CD14-positive monocyte (primary cell): Measurements from ENCODE around the gene NAPSA. TPM values are rescaled to one million over a fixed set of nuclear protein-coding genes. Genes with fewer than 3 reads are reported as not detected.

Source experiments
- DNase-seq, 3 donors: peaks; one replicate each; pipeline ENCODE4 v3.0.0-alpha.2; 2011 to 2022
- H2AFZ ChIP-seq: 2 replicates; pipeline ENCODE4 v1.6.0; 2012; ENCODE audit warnings: mild to moderate bottlenecking, low read depth, low read length, inconsistent platforms; ENCODE audit not compliant: insufficient read depth, poor library complexity, severe bottlenecking
- H3K27ac ChIP-seq, 2 donors: 1 replicate in 1 of 2; 2 replicates in 1 of 2; pipeline ENCODE4 v1.5.1; 2012 to 2013; ENCODE audit warnings: low read length in 2 of 2, control low read depth in 1 of 2, inconsistent platforms in 1 of 2, low read depth in 1 of 2, mild to moderate bottlenecking in 1 of 2
- H3K27me3 ChIP-seq, 2 donors: one replicate each; pipeline versions ENCODE4 v1.6.0 to v1.6.1; 2011 to 2013; ENCODE audit warnings: low read length in 2 of 2; ENCODE audit not compliant: control insufficient read depth in 2 of 2, insufficient read depth in 2 of 2
- H3K36me3 ChIP-seq, 2 donors: replicated peaks in 1 of 2; 1 replicate in 1 of 2; 2 replicates in 1 of 2; pipeline versions ENCODE4 v1.5.1 to v1.6.1; 2012 to 2013; ENCODE audit warnings: low read length in 2 of 2, control low read depth in 1 of 2, inconsistent platforms in 1 of 2, mild to moderate bottlenecking in 1 of 2; ENCODE audit not compliant: insufficient read depth in 2 of 2, control insufficient read depth in 1 of 2
- H3K4me1 ChIP-seq, 2 donors: 1 replicate in 1 of 2; 2 replicates in 1 of 2; pipeline versions ENCODE4 v1.5.1 to v1.6.1; 2012 to 2013; ENCODE audit warnings: low read length in 2 of 2, control low read depth in 1 of 2, inconsistent platforms in 1 of 2, mild to moderate bottlenecking in 1 of 2, moderate library complexity in 1 of 2; ENCODE audit not compliant: insufficient read depth in 2 of 2, control insufficient read depth in 1 of 2
- H3K4me2 ChIP-seq: replicated peaks from 2 replicates; pipeline ENCODE3; 2012; ENCODE audit warnings: low read length, moderate library complexity, mild to moderate bottlenecking; ENCODE audit not compliant: poor library complexity, severe bottlenecking; ENCODE audit errors: extremely low read depth
- H3K4me3 ChIP-seq, 3 experiments: fragments of 200-600 bp in 1 of 3; sonication (generic) in 1 of 3; replicated peaks in 1 of 3; 1 replicate in 2 of 3; 2 replicates in 1 of 3; pipeline ENCODE4 v1.5.1; 2011 to 2013; ENCODE audit warnings: low read length in 3 of 3, mild to moderate bottlenecking in 3 of 3, control low read depth in 2 of 3, low read depth in 2 of 3, inconsistent platforms in 1 of 3, moderate library complexity in 1 of 3
- H3K79me2 ChIP-seq: 2 replicates; pipeline ENCODE4 v1.6.0; 2012; ENCODE audit warnings: mild to moderate bottlenecking, control low read depth, inconsistent platforms, low read length, moderate library complexity; ENCODE audit not compliant: insufficient read depth
- H3K9ac ChIP-seq: 2 replicates; pipeline ENCODE4 v1.6.0; 2017; ENCODE audit warnings: low read length, mild to moderate bottlenecking; ENCODE audit not compliant: insufficient read depth, poor library complexity, severe bottlenecking
- H3K9me3 ChIP-seq, 2 donors: replicated peaks in 1 of 2; 1 replicate in 1 of 2; 2 replicates in 1 of 2; pipeline versions ENCODE4 v1.5.1 to v1.6.1; 2012 to 2013; ENCODE audit warnings: low read length in 2 of 2, control low read depth in 1 of 2; ENCODE audit not compliant: control insufficient read depth in 1 of 2, insufficient read depth in 1 of 2
- H4K20me1 ChIP-seq: 2 replicates; pipeline ENCODE4 v1.6.0; 2012; ENCODE audit warnings: mild to moderate bottlenecking, low read length, control low read depth, moderate library complexity; ENCODE audit not compliant: insufficient read depth
- H3K27ac Mint-ChIP-seq, 7 donors: one replicate each; pipeline ENCODE4 v1.8.0; 2020; ENCODE audit warnings: mild to moderate bottlenecking in 7 of 7, mixed read lengths in 7 of 7, moderate library complexity in 6 of 7, inconsistent platforms in 2 of 7
- H3K27me3 Mint-ChIP-seq, 3 donors: one replicate each; pipeline ENCODE4 v1.8.0; 2021 to 2022; ENCODE audit warnings: low read depth in 3 of 3, mild to moderate bottlenecking in 3 of 3, mixed read lengths in 3 of 3, moderate library complexity in 3 of 3, inconsistent platforms in 1 of 3
- H3K36me3 Mint-ChIP-seq, 2 donors: one replicate each; pipeline ENCODE4 v1.8.0; 2020; ENCODE audit warnings: mixed read lengths in 2 of 2, inconsistent platforms in 1 of 2, mild to moderate bottlenecking in 1 of 2
- H3K4me1 Mint-ChIP-seq: one replicate; pipeline ENCODE4 v1.8.0; 2020; ENCODE audit warnings: mild to moderate bottlenecking, mixed read lengths
- H3K4me3 Mint-ChIP-seq, 2 donors: one replicate each; pipeline ENCODE4 v1.8.0; 2020; ENCODE audit warnings: mild to moderate bottlenecking in 2 of 2, mixed read lengths in 2 of 2, moderate library complexity in 1 of 2
- H3K9me3 Mint-ChIP-seq, 7 donors: one replicate each; pipeline ENCODE4 v1.8.0; 2020 to 2022; ENCODE audit warnings: mixed read lengths in 7 of 7, mild to moderate bottlenecking in 6 of 7, moderate library complexity in 6 of 7, inconsistent platforms in 2 of 7
- CTCF ChIP-seq: fragments of 200-600 bp; IDR thresholded peaks from one replicate; pipeline ENCODE4 v1.8.0; 2022; ENCODE audit warnings: antibody characterized with exemption, mild to moderate bottlenecking
- WGBS: methylation state at CpG from one replicate; pipeline ENCODE4 v1.1.5; 2013; ENCODE audit warnings: missing lambda C conversion rate; ENCODE audit not compliant: insufficient coverage; 5-methylcytosine and 5-hydroxymethylcytosine counted together
- intact Hi-C, 2 donors: fragments of 100-400 bp; cut with micrococcal nuclease; formaldehyde crosslinking; loops; one replicate each; pipeline versions ENCODE4 v1.15.0 to v1.15.1; 2023
- polyA plus RNA-seq, 3 donors: library from polyadenylated mRNA; depleted of rRNA in 1 of 3; unstranded in 2 of 3; stranded (reverse) in 1 of 3; fragments of 300-500 nt in 2 of 3; fragments of >200 nt in 1 of 3; fragmentation: Illumina TruSeq in 2 of 3; gene quantifications; 1 replicate in 2 of 3; 2 replicates in 1 of 3; pipeline ENCODE4 v1.2.3, GENCODE V29; 2012 to 2021

The NAPSA gene
- polyA plus RNA-seq, 3 donors = 0.27 to 1.3 (median 0.52) TPM

GRCh38 chr19:50331994-50332243 lies 33.5 kb downstream of the NAPSA start:
- H3K27me3 ChIP-seq = peaks cover 9 to 11% of the 10 kb centered on the region in 2 donors
- Mint-ChIP-seq H3K27me3 (peaks cover 19 to 27% (median 24%) of the 10 kb centered on the region in 3 donors), H3K36me3 (peaks cover 33 to 40% of the 10 kb centered on the region in 2 donors), H3K4me1 (peaks cover 74% of the 10 kb centered on the region), H3K4me3 (peak overlapping the region; percentile 84 to 96), H3K9me3 (peaks cover 2 to 29% (median 22%) of the 10 kb centered on the region in 7 donors), H3K27ac (peak overlapping the region; percentile 88 to 95 (median 92))
- DNase-seq = no peak
- H3K9ac ChIP-seq = peak overlapping the region; percentile 59
- no CpG with 5 or more reads among the region's 2 CpGs for WGBS
- H3K36me3 ChIP-seq = peaks cover 24 to 26% of the 10 kb centered on the region in 2 donors
- H3K27ac ChIP-seq = peak overlapping the region; percentile 64 to 67
- H3K9me3 ChIP-seq = peaks cover 0 to 6% of the 10 kb centered on the region in 2 donors
- TF ChIP-seq CTCF = no peak
- peaks cover 43% of the 10 kb centered on the region for H4K20me1 ChIP-seq
- intact Hi-C loops = loop anchor here (1.0 to 2.0 kb wide), 2 partner anchors 9 to 17 kb away; no protein-coding TSS in a partner anchor
- peak overlapping the region; percentile 19 to 83 (median 47) for H3K4me3 ChIP-seq
- no peak overlapping the region for H2AFZ ChIP-seq
- H3K79me2 ChIP-seq = peaks cover 15% of the 10 kb centered on the region
- peak overlapping the region; percentile 83 for H3K4me2 ChIP-seq
- H3K4me1 ChIP-seq = peaks cover 70 to 85% of the 10 kb centered on the region in 2 donors

- Mint-ChIP-seq H3K4me1 (peaks cover 75% of the 10 kb centered on the region), H3K9me3 (peaks cover 2 to 34% (median 26%) of the 10 kb centered on the region in 7 donors), H3K27me3 (peaks cover 24 to 32% (median 29%) of the 10 kb centered on the region in 3 donors), H3K4me3 (peak overlapping the region; percentile 84 to 96), H3K27ac (peak overlapping the region; percentile 91 to 98 (median 94)), H3K36me3 (peaks cover 32 to 37% of the 10 kb centered on the region in 2 donors)
- Histone ChIP-seq H3K9me3 (peaks cover 0 to 8% of the 10 kb centered on the region in 2 donors), H3K4me3 (peak overlapping the region; percentile 47 to 83 (median 64)), H2AFZ (peak overlapping the region; percentile 72), H3K79me2 (peaks cover 11% of the 10 kb centered on the region), H3K36me3 (peaks cover 19 to 21% of the 10 kb centered on the region in 2 donors), H3K27ac (peak overlapping the region; percentile 64 to 67), H3K27me3 (peaks cover 14 to 16% of the 10 kb centered on the region in 2 donors), H4K20me1 (peaks cover 43% of the 10 kb centered on the region), H3K9ac (peak overlapping the region; percentile 59), H3K4me1 (peaks cover 70 to 85% of the 10 kb centered on the region in 2 donors), H3K4me2 (peak overlapping the region; percentile 83)
- WGBS = 7% methylated on average over 9 of the region's 10 CpGs
- intact Hi-C loops = loop anchor here in 1 of 2 donors (2.0 kb wide), 1 partner anchor 17 kb away; no protein-coding TSS in a partner anchor
- DNase-seq = peak; percentile 44 to 78 (median 62)
- no peak for TF ChIP-seq CTCF
Observed at GRCh38 chr19:50331221-50331993, 34.0 kb downstream of the NAPSA start.
